A673 (cell line): ENCODE measurements around the gene LMO7.

ENCODE experiments used
- EZH2 ChIP-seq: fragments of 200-600 bp; sonication (generic); IDR thresholded peaks from 2 replicates; pipeline ENCODE4 v1.6.1; 2017; ENCODE audit warnings: borderline replicate concordance, low read depth, mild to moderate bottlenecking, mixed read lengths, antibody characterized with exemption, low read length; ENCODE audit not compliant: poor library complexity, severe bottlenecking
- TF ChIP-seq, protein P1 (sequence below): fragments of 300-800, 200-600 bp; sonication (generic); conservative IDR thresholded peaks from 2 replicates; pipeline ENCODE4 v1.5.1; 2017; ENCODE audit warnings: low read depth, mild to moderate bottlenecking, antibody characterized with exemption, low read length, moderate library complexity, mixed read lengths

DNA sequence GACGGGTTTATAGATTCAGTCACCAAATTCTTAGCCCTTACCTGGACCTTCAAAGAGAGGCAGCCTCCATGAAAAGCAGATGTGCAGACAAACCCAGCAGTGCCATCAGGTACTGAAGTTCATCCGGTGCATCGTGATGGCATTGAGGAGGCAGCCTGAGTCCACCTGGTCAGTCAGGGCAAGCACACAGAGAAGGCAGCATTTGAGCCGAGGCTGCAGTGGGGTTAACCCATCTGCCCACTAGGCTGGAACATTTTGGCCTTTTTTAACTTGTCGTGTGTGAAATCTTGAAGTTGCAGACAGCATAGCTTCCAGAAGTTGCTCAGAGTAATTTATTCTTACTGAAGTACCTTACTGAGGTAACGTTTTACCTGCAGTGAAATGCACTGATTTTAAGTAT lies 4.9 kb downstream of the LMO7 start:
- TF ChIP-seq, protein P1, sequence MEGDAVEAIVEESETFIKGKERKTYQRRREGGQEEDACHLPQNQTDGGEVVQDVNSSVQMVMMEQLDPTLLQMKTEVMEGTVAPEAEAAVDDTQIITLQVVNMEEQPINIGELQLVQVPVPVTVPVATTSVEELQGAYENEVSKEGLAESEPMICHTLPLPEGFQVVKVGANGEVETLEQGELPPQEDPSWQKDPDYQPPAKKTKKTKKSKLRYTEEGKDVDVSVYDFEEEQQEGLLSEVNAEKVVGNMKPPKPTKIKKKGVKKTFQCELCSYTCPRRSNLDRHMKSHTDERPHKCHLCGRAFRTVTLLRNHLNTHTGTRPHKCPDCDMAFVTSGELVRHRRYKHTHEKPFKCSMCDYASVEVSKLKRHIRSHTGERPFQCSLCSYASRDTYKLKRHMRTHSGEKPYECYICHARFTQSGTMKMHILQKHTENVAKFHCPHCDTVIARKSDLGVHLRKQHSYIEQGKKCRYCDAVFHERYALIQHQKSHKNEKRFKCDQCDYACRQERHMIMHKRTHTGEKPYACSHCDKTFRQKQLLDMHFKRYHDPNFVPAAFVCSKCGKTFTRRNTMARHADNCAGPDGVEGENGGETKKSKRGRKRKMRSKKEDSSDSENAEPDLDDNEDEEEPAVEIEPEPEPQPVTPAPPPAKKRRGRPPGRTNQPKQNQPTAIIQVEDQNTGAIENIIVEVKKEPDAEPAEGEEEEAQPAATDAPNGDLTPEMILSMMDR = no peak
- no peak for TF ChIP-seq EZH2
